Endothelial cell of umbilical vein (primary cell): ENCODE data around the gene TMEM266.

Source experiments
- CTCF ChIP-seq, 2 donors: IDR thresholded peaks; 1 replicate in 1 of 2; 2 replicates in 1 of 2; pipeline ENCODE4 v1.5.1; 2011; ENCODE audit warnings: low read length in 2 of 2, mild to moderate bottlenecking in 2 of 2, moderate library complexity in 2 of 2, control low read depth in 1 of 2, inconsistent platforms in 1 of 2, low read depth in 1 of 2; ENCODE audit not compliant: insufficient read depth in 1 of 2; ENCODE audit errors: extremely low read depth in 1 of 2
- JUN ChIP-seq: IDR thresholded peaks from 2 replicates; pipeline ENCODE4 v1.6.1; 2011; ENCODE audit warnings: borderline replicate concordance, low read depth; ENCODE audit not compliant: insufficient read length, insufficient read depth
- POLR2A ChIP-seq: IDR thresholded peaks from 2 replicates; pipeline ENCODE4 v1.6.1; 2012; ENCODE audit warnings: low read depth, mild to moderate bottlenecking, control low read depth, low read length
- POLR2AphosphoS5 ChIP-seq: IDR thresholded peaks from 2 replicates; pipeline ENCODE4 v1.6.1; 2012; ENCODE audit warnings: low read depth, mild to moderate bottlenecking, control low read depth, low read length, moderate library complexity; ENCODE audit not compliant: insufficient read depth

DNA sequence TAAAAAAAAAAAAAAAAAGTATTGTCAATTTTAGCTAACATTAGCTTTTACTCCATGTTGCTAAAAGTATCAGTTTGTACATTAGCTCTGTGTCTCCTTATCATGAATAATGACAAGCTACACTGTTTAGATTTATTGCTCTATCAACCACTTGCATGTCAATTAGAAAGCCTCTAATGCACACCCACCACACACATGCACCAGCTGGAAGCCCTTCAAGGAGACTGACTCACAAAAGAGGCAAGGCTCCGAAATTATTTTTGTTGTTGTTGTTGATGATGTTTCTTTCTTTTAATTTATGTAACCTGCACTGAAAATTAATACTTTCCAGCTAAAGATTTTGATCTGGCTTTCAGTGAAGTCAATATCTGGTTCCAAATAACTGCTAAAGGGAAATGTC lies 180.0 kb downstream of the TMEM266 start:
- TF ChIP-seq POLR2AphosphoS5 (no peak), CTCF (IDR thresholded peaks at IDR 0.05; ENCODE audit: extremely low read depth in 1 of 2, insufficient read depth in 1 of 2, low read depth in 1 of 2, low read length in 2 of 2) (no peak), JUN (no peak), POLR2A (no peak)
